UCSD-AML1 (cell line): ENCODE results near the gene PTGR3.

Experiments used
- DNase-seq: peaks from one replicate; lab custom pipeline; 2025; ENCODE audit not compliant: unreplicated experiment; lab: John Stamatoyannopoulos, UW

PTGR3 gene, protein sequence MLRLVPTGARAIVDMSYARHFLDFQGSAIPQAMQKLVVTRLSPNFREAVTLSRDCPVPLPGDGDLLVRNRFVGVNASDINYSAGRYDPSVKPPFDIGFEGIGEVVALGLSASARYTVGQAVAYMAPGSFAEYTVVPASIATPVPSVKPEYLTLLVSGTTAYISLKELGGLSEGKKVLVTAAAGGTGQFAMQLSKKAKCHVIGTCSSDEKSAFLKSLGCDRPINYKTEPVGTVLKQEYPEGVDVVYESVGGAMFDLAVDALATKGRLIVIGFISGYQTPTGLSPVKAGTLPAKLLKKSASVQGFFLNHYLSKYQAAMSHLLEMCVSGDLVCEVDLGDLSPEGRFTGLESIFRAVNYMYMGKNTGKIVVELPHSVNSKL

DNA sequence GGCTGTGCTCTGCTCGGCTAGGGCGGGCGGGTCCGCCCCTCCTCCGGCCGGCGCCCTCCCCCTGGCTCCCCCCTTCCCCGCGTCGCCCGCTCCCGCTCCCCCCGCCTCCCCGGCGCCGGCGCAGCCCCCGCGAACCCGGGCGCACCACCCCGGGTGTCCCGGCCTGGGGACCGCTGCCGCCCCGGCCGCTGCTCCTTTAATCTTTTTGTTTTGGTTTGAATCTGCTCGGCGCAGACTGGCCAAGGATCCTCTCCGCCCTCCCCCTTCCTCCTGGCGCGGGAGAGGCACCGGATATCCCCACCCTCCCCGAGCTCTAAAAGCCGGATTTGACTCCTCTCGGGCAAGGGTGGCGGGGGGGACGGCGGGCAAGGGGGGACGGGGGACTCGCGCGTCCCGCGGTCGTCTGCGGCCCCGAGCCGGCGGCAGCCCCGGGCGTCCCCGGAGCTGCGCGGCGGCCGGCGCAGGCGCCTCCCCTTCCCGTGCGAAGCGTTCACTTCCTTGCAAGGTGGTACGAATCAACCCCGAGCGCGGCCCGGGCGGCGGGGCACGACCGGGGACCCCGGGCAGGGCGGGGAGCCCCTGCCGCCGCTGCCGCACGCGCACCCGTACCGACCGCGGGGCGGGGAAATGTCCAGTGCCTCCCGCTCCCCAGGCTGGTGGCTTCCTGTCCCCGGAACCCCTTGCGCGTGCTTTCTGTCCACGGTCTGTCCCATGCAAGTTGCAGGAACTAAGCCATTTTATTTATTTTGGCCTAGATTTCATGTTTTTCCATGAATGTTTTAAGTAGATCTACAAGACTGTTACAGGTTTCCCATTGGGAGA, at the start of gene PTGR3:
Gene PTGR3 (minus strand): TSS at position 11 of the 822 bp plus-strand sequence. CDS start 81 bp downstream, outside the sequence.
- DNase-seq = peak; percentile 85

DNA sequence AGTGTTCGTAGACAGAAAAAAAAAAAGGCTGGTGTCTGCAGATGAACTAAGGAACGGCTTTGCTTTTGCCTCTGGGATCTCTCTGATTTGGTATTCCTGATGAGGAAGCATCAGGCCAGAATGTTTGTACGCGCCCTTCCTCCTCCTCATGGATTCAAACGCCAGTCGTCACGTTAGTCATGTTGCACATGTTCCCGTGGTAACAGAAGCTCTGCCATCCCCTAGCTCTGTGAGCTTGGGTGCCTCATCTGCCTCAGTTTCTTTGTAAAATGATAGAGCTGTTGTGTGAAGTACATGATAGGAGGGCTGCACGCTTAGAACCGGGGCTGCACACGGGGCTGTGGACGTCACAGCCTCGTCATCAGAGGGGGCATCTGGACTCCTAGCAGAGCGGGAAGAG, 48.7 kb upstream of the PTGR3 start:
- DNase-seq = no peak

DNA sequence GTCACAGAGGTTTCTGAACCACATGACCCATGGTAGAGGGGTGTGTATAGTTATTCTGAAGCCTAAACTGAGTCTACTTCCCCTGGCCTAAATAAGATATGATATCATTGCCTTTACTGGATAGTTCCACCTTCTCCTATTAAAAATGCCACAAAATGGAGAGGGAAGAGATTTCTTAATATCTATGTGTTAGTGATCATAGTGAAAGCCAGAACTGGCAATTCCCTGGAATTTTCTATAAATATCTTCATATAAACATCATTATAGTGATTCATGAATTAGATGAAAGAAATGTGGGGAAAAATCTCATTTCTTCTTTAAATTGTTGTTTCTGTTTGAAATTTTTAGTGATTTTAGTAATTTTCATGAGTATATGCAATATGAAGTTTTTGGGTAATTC, 47.4 kb upstream of the PTGR3 start:
- DNase-seq = no peak

DNA sequence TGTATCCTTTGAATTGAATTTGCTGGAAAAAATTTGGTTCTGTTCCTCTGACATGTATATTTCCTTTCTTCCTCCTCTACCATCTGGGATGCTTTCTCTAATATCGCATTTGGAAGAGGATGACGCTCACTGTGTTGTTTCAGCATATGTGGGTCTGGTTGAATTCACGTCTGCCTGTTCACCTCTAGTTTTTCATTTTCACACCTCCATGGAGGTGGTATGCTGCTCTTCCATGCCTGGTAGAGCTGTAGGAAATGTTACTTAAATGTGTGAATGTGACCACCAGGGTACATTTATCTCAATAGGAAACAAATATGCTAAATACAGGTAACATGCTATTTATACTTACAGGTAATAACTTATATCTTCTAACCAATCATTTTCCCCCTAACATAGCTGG, 46.2 kb upstream of the PTGR3 start:
- DNase-seq = no peak

DNA sequence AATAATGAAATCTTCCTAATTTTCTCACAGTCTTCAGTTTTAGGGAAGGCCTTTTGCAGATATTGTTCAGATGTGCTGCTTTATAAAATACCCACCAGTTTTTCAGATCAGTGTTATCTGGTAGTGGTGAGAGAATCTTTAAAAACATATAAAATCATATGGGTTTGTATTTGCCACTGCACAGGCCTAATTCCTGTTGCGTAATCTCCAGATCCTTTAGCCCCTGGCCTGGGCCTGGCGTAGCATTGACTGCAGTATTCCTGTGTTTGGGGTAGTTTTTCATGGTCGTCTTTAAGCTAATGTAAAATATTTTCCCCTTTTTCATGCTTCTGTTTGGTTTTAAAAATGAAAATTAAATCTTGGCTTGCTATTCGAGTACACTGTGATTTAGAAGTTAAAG, 44.8 kb upstream of the PTGR3 start:
- no peak for DNase-seq

DNA sequence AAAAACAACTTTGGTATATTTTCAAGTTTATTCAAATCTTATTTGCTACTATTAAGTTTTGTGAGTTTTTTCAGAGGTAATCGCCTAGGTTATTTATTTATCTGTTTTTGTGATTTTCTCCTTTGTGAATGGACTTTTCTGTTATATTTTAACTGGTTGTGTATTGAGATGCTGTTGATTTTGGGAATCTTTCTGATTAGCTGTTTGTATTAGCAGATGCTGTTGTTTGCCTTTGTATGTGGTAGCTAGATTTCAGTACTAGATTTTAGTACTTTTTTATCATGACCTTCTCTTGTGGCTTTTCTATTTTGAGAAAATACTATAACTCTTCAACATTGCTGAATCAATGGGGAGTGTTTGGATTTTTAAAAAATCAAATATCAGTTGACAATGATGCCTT, 44.1 kb upstream of the PTGR3 start:
- DNase-seq = no peak

DNA sequence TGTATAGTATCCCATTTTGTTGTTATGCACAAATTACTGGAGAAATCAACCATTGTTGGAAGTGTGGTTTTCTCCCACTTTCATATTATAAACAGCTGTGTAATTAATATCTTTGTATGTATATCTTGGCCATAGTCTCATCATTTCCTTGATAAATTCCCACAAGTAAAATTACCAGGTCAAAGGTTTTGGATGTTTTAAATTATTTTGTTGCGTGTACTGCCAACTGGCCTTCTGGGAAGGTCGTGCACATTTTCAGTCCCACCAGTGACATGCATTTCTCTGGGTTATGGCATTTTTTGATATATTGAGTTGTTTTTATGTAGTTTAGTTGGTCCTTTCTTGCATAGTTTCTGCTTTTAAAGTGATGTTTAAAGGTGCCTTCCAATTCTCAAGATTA, 43.2 kb upstream of the PTGR3 start:
- no peak for DNase-seq

DNA sequence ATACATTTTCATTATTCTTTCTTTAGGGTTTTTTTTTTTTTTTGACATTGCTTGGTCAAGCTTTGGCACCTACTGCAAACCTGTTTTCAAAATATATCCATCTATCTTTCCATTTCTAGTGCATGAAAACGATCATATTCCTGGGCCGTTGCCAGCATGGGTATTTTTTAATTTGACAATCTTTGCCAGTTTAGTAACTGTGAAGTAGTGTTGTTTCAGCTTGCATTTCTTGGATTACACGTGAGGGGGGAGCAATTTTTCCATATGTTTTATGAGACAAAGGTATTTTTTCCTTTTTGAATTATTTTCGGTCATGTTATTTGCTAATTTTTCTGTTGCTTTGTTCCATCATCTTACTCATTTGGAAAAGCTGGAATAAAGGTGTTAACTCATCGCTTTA, 42.5 kb upstream of the PTGR3 start:
- DNase-seq = no peak

DNA sequence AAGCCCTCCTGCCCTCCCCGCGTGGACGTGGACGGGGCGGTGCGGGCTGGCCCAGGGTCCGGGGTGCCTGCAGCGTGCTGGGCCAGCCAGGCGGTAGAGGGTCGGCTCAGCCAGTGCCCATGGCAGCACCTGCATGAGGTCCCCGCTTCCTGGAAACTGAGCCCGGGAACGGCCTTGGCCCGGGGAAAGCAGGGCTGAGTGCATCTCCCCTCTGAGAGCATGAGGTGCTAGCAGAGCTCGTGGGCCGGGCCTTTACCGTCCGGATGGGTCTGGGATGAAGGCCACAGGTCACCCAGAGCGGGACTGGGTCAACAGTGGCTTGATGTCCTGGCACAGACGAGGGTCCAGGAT, 41.5 kb upstream of the PTGR3 start:
- no peak for DNase-seq

DNA sequence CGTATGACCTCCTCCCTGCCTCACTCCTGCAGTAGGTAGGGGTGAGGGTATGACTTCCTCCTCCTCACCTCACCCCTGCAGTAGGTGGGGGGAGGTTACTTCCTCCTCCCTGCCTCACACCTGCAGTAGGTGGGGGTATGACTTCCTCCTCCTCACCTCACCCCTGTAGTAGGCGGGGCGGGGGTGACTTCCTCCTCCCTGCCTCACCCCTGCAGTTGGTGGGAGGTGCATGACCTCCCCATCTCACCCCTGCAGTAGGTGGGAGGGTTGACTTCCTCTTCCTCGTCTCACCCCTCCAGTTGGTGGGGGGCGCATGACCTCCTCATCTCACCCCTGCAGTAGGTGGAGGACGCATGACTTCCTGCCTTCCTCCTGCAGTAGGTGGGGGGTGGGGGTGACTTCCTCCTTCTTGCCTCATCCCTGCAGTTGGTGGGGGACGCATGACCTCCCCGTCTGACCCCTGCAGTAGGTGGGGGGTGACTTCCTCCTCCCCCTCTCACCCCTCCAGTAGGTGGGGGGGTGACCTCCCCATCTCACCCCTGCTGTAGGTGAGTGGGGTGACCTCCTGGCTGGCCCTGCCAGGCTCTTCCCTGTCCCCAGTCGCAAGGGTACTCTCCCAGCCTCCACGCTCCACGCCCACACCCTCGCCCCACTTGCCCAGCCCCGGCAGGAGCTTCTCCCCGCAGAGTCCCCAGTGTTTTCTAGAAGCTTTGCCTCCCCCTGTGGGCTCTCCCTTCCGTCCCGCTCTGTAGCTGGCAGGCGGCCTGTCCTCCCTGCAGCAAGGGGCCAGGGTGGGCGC, 40.9 kb upstream of the PTGR3 start:
- DNase-seq = peak; percentile 30

DNA sequence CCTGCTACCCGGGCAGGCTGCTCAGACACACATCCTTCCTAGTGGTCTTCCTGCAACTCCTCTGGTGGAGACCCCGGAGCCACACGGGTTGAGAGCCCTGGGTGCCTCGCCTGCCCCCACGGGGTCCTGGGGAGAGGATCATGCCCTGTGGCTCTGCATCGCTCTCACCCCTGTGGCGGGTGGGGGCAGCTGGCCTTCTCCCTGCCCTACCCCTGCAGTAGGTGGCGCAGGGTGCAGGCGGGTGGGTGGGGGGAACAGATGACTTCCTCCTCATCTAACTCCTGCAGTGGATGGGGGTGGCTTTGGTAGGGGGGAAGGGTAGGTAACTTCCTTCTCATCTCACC, 40.2 kb upstream of the PTGR3 start:
- DNase-seq = no peak

DNA sequence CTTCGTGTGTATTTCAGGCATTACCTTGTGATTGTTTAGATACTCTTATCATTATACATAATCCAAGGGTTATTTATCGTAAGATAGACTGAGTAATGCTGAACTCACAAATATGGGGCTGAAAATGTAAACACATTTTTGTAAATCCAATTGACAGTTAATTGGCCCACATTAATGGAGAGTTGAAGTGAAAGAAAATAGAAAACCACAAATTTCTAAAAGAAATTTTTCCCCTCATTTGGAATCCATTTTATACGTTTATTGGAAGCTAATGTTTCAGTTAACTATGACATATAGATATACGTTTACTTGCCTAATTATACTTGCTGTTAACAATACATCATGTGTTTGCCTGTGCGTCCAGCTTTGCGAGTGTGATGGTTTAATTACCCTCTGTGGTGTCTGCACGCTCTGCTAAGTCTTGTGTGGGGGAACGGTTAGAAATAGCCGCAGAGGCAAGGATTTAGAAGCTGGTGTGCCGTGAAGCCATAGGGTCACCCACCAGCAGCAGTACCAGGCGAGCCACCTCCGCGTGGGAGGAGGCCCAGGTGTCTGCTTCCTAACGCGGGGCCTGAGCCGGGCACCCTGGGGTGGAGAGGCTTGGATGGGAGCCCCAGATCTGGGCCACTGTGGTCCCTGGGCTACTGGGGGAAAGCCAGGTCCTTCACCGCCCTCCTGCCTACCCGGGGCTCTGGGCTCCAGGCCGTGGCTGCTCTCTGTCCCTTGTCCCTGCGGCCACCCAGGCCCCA, 39.7 kb upstream of the PTGR3 start:
- DNase-seq = no peak

DNA sequence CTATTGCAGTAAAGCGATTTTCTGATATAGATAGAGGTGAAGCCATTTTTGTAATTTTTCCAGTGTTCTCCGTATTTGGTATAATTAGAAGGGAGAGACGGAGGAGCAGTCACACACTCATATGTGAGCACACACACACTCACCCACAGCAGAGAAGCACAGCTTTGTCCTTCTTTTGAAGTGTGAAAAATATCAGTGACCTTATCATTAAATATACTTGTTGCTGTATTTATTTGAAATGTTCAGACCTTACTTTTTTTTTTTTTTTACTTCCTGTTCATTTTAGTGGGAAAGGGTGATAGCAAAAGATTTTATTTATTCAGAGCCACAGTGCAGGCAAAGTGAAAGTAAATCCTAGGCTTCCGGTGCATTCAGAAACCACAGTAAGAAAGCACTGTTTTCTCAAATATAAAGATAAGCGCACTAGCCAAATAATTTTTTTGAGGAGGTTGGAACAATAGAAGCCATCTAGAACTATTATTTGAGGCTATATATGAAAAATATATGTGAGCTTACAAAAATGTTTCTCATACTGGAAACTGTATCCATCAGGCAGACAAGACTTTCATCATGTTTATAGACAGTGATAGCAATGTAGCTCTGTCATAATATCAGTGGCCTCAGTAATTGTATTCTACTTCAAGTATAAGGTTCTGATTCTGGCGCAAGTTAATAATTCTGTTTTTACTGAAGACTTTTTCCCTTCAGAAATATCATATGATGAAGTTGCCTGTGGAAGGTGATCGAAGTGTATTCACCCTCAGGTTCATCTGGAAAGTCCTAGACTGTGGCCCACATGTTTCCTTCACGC, 38.9 kb upstream of the PTGR3 start:
- DNase-seq = no peak

DNA sequence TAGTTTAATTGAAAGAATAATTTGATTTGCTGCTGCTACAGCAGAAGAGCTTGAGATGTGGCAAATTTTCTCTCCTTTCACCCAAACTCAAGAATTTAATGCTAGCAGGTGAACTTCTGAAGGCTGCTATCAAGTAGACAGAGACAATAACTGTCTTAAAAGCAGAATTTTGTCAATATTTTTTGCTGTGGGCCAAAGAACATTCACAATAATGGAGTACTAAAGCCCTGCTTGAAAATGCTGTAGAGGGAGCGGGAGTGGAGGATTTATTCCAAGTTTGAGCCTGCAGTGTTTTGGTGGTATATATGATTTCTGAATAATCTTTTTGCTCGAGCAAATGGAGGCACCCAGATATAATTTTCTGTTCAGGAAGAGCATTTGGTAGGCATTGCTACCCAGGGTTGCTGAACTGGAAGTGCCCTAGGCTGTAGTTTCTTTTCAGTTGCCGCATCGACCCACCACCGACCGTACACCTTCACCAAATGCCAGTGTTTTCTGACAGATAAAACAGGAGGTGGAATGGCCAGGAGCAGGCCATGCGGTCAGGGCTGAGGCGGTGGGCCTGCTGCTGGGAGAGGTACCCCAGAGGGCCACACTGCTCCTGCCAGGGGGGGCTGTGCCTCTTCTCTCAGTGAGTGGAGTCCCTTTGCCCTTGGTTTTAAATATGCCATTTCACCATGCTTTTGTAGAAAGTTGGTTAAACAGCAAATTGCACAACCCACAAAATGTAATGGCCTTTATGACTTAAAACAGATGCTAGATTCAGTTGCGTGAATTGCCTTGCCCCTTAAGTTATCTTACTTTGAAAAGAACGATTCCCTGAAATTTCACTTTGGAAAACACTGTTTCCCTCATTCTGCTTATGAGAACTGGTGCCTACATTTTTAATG, 38.0 kb upstream of the PTGR3 start:
- no peak for DNase-seq

DNA sequence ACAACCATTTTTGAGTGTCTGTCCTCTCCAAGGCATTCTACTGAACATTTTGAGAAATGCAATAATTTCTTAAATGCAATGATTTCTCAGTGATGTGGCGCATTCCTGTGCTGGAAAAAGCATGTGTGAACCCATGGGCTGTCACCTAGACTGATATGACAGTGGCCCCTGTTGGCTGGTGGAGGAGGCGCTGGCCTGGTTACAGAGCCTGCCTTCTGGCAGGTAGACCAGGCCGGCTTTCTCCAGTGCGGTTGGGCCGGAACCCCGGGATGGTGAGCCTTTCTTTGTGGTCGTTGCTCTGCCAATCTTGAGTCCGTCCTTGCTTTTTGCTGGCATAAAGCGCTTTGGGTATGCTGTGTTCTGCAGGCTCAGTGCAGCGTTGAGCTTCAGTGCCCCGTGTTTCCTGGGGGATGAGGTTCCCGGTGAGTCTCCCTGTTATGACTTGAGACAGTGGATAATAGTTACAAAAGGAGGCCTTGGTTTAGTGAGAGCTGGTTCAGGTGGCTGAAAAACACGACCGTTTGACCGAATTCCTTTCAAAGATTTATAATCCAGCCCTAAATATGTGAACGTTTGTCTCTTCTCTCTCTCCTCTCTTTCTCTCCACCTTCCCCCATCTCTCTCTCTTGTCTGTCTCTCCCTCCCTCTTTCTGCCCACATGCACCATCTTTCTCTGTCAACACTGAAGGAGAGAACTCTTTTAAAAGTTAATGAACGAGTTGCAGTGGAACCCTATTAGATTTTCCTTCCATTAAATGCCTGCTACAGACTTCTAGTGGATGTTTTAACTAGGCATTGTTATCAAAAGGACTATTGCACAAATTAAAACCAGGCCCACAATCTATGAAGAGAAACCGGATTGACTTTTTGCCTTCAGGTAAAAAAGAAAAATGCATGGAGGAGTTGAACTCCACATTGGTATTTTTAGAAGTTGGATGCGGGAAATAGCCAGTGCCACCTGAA, 35.7 kb upstream of the PTGR3 start:
- no peak for DNase-seq

DNA sequence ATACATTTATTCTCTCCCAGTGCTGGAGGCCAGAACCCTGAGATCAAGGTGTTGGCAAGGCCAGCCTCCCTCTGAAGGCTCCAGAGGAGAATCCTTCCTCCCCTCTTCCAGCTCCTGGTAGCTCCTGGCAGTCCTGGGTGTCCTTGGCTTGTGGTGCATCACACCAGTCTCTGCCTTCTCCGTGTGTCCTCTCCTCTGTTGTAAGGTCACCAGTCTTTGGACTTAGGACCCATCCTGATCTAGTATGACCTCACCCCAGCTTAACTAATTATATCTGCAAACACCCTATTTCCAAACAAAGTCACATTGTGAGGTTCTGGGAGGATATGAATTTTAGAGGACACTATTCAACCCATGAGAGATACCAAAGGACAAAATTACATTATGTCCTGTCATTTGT, 32.8 kb upstream of the PTGR3 start:
- no peak for DNase-seq

DNA sequence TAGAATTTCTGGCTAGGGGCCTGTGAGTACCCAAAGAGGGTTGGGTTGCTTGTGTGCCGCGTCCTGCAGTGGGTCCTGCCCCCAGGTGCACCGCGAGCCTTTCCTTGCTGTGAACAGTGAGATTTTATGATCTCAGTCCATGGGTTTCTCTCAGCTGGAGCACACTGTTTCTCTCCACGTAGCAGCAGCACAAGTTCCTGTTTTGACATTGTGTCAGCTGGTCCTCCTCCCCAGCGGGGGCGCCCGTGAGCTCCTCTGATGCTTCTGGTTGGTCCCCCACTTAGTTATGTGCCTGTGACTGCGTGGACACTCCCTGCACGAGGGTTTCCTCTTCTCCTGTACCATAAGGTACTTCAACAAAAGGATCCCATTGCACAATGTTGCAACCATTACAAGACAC, 31.5 kb upstream of the PTGR3 start:
- DNase-seq = no peak

DNA sequence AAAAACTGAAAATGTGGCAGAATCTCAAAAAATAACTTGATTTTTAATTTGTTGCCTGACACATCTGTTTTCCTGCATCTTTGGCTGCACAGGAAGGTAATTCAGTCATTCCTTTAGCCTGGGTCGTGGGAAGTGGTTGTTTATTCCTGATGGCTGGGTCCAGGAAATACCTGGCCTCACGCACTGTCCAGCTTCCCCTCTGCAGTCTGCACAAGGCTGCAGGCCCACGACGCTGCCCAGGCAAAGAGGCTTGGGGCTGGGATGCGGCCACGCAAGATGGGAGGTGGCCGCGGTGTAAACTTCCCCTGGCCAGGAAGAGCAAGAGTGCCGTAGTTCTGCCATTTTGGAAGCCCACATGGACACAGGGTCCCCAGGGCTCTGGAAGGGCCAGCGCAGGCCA, 29.8 kb upstream of the PTGR3 start:
- no peak for DNase-seq
